Caki2 (cell line): ENCODE measurements around the gene CD300LF. TPM values are rescaled to one million over a fixed set of nuclear protein-coding genes. Genes with fewer than 3 reads are reported as not detected.
A peak's percentile ranks its signal among the peaks of the same experiment; 100 is the strongest.

ENCODE experiments used
- DNase-seq: peaks from one replicate; pipeline ENCODE4 v3.0.0-alpha.2; 2015; ENCODE audit warnings: low read depth
- in situ Hi-C: cut with HindIII; loops from 2 replicates; pipeline ENCODE4 v1.10.0; 2016; ENCODE audit warnings: low sequenced_read_pairs, low pct_unique_long_range_greater_than_20kb, mixed read lengths
- total RNA-seq: library from RNA; depleted of rRNA; stranded (reverse); fragments of >200 nt; shearing (Covaris generic); gene quantifications from 2 replicates; pipeline ENCODE4 v1.2.3, GENCODE V29; 2014; ENCODE audit warnings: low replicate concordance

CD300LF gene
- total RNA-seq, 1 experiment from 2014 or later = not detected

DNA sequence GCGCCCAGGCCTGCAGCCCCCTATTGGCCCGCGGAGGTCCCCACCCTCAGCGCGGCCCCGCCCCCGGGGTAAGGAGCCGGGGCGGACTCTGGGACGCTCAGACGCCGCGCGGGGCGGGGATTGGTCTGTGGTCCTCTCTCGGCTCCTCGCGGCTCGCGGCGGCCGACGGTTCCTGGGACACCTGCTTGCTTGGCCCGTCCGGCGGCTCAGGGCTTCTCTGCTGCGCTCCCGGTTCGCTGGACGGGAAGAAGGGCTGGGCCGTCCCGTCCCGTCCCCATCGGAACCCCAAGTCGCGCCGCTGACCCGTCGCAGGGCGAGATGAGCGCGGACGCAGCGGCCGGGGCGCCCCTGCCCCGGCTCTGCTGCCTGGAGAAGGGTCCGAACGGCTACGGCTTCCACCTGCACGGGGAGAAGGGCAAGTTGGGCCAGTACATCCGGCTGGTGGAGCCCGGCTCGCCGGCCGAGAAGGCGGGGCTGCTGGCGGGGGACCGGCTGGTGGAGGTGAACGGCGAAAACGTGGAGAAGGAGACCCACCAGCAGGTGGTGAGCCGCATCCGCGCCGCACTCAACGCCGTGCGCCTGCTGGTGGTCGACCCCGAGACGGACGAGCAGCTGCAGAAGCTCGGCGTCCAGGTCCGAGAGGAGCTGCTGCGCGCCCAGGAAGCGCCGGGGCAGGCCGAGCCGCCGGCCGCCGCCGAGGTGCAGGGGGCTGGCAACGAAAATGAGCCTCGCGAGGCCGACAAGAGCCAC is 36.0 kb upstream of the CD300LF start, which contains the start of gene NHERF1:
Gene NHERF1 (plus strand): TSS at position 100 of the 750 bp plus-strand sequence. CDS start 219 bp downstream, at position 319.
- DNase-seq = no peak
- in situ Hi-C loops = no loop called here

DNA sequence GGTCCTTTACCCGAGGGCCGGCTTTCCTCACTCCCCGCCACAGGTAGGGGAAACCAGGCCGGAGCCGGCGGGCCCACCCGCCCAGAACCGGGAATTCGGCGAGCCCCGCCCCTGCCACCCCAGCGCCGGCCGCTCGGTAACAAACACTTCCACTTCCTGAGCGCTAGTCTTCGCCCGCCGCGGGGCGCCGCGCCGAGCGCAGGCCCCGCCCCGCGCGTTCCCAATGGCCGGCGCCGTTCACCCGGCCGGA is 35.5 kb upstream of the CD300LF start:
- in situ Hi-C loops = no loop called here
- DNase-seq = peak; percentile 92

DNA sequence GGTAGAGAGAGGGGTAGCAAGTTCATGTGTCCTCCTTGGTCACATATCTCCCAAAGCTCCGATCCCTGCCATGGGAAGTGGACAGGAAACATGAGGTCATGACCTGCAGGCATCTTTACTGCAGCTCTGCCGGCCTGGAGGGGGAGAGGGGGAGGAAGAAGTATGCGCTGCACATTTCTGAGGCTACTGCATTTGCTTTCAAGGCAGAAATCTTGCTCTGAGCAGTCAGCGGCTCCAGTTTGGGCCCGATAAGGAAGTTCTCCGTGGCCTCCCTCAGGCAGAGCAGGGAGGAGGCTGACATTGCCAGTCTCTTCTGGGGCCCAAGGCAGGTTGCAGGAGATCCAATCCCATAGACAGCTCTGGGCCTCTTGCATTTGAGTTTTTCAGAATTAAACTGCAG is 34.2 kb upstream of the CD300LF start:
- DNase-seq = no peak
- in situ Hi-C loops = no loop called here

DNA sequence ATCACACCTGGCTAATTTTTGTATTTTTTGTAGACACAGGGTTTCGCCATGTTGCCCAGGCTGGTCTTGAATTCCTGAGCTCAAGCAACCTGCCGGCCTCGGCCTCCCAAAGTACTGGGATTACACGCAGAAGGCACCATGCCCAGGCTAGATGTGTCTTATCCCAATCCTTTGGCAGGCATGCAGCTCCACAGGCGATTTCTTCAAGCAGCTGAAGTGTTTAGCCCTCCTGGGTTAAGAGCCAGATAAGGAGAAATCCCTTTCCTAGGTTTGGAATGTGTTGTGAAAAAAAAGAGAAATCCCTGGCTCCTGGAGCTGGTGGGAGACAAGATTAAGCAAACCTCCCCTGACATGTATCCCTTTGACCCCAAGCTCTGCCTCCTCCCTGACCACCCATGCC is 33.7 kb upstream of the CD300LF start:
- no peak for DNase-seq
- in situ Hi-C loops = no loop called here

DNA sequence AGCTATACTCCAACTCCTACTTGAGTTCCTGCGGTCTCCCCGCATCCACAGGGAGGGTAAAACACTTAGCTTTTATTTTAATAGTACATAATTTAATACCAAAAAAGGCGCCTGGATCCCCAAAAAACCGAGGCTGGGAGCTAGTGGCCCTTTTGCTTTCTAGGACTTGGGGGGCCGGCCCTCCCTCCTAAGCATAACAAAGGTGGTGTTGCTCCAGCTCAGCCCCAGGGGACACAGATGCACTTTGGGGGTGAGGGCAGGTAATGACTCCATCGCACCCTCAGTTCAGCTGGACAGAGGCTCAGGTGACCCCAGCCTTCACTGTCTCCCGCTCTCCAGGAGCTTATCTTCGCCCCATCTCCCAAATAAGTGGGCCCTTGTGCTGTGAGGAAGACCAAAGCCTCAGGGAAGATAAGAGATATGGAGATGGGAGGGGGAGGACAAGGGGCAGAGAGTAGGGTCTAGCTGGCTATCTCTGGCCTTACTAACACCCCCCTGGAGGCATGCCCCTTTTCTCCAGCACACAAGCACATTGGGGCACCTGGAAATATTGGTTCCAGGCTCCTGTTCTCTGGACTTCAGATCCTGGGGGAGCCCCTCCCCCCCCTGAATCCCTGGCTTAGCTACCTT is 32.9 kb upstream of the CD300LF start:
- no peak for DNase-seq
- in situ Hi-C loops = no loop called here

DNA sequence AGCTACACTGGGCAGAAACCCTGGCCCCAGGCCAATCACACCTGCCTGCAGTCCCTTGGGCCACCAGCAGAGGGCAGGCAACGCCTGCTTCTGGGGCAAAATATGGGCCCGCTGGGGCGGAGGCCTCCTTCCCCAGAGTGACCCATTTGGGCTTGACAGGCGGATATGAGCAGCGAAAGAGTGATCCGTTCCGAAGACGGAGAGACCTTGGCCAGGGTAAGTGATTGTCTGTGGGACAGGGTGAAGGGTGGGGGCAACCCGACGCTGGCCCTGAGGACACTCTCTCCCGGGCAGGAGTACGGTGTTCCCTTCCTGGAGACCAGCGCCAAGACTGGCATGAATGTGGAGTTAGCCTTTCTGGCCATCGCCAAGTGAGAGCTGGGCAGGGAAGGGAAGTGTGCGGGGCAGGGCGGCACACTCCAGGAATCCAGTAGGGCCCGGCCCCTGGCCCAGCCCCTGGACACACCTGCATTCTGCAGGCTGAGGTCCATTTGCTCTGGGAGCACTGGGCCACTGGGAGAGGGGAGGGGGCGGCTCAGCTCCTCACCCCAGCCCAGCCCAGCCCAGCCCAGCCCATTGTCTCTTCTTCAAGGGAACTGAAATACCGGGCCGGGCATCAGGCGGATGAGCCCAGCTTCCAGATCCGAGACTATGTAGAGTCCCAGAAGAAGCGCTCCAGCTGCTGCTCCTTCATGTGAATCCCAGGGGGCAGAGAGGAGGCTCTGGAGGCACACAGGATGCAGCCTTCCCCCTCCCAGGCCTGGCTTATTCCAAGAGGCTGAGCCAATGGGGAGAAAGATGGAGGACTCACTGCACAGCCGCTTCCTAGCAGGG is 32.2 kb upstream of the CD300LF start:
- in situ Hi-C loops = no loop called here
- DNase-seq = peak; percentile 63

DNA sequence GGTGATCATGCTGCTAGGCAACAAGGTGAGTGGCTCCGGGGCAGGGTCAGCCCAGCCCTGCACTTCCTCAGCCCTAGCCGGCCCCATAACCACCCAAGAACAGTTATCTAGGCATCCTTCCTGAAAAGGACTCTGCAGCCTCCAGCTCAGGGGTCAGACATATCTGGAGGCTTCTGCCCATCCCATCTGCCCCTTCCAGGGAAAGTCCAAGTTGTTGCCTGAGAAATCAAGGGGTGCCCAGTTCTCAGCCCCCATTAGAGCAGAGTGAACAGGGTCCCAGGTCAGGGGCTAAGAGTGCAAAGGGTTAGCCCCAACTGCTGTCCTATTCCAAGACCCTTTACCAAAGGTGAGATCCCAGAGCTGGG is 31.6 kb upstream of the CD300LF start:
- DNase-seq = no peak
- in situ Hi-C loops = no loop called here

DNA sequence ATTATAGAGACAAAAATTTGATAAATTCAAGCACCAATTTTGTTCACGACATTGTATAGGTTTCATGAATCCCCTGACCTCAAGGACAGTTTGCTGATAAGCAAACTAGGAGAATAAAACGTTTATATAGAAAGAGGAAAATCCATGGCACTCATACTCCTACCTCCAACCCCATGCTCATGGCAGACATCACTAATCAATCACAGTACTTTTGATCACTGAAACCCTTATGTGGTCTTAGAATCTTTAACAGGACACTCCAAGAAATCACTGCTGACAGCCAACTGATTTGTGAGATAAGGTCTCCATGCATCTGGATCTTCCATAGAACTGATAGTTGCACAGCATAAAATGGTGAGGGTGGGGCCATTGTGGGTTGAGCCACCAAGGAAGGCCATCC is 31.0 kb upstream of the CD300LF start:
- no peak for DNase-seq
- in situ Hi-C loops = no loop called here

DNA sequence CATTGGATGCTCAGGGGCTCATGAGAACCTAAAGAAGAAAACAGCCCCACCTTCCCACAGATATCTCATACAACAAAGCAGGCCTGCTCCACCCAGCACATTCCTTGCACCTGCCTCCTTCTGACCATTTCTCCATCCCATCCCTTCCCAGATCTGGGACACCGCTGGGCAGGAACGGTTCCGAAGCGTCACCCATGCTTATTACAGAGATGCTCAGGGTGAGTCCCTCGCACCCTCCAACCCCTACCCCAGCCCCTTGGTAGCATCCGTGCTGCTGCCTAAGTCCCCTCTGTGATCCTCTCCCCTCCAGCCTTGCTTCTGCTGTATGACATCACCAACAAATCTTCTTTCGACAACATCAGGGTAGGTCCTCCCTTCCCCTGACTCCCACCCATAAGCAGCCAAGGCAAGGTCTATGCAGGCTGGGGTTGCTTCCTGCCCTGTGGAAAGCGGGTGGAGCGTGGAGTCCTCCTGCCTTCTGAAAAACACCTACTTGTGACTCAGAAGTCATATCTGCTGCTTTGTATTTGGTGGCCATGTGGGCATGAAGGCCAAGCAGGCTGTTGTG is 30.3 kb upstream of the CD300LF start:
- no peak for DNase-seq
- in situ Hi-C loops = no loop called here

DNA sequence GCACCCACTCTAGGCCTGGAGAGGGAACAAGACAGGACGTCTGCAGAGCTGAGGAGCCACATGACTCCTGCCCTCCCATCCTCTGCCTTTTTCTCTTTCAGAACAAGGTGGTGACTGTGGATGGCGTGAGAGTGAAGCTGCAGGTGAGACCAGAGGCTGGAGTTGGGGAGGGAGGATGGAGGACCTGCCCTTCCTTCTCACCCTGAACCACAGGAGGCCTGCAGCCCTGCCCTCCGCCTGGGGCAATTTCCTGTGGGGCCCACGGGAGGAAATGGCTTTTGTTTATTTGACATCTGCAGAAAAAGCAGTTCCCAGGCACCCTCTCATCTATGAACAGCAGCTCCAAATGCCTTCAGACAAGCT is 29.4 kb upstream of the CD300LF start:
- in situ Hi-C loops = no loop called here
- no peak for DNase-seq

DNA sequence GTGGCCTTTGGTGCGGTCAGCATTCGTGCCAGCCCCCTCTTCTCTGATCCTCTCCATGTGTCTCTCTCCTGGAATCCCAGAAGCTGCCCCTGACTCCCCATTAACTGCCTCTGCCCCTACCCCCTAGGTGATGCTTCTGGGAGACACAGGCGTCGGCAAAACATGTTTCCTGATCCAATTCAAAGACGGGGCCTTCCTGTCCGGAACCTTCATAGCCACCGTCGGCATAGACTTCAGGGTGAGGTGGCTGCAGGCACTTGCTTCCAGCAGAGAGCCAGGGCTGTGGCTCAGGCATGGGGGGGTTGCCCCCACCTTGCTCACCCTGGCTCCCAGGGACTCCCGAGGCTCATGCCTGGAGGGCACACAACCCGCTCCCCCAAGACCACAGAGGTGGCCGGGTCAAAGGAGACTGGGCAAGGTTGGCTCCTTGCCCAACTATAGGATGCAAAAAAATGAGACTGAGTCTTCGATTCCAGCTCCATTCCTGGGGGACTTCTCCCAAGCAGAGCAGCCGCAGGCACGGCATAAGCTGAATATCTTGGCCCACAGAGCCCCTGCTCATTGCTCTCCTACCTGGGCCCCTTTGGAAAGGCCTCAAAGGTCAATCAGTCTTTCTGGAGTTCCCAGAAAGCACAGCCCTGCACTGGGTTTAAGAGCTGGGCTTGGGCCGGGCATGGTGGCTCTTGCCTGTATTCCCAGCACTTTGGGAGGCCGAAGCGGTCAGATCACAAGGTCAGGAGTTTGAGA is 28.1 kb upstream of the CD300LF start:
- no peak for DNase-seq
- in situ Hi-C loops = no loop called here

DNA sequence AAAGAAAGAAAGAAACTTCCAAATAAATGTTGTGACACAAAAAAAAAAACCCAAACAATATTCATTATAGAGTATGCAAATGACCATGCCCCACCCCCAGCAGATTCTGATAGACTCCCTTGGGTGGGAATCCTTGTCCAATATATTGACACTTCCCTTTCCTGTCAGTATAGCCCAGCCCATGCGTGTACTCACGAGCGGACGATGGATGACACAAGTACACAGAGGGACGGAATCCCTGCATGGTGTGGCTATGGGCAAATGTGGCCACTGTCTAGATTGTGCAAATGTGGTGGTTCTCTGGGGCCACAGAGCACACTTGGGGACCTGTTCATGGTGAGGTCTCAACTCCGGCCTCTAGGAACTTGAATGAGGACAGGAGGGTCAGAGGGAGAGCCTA is 27.4 kb upstream of the CD300LF start:
- in situ Hi-C loops = no loop called here
- DNase-seq = no peak

DNA sequence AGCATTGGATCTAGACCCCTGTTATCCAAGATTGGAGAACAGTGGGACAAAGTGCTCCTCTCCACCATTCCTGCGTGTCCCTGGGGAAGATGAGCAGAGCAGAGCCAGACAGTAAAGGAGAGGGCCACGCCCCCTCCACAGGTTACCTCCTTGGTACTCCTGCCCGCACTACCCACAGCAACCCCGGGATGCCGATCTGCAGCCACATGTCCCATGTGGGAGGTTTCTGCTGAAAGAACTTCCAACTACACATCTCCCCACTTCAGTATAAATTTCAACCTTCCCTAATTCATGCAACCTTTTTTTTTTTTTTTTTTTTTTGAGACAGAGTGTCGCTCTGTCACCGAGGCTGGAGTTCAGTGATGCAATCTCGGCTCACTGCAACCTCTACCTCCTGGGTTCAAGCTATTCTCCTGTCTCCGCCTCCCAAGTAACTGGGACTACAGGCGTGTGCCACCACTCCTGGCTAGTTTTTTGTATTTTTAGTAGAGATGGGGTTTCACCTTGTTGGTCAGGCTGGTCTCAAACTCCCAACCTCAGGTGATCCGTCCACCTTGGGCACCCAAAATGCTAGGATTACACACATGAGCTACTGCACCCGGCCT is 26.6 kb upstream of the CD300LF start:
- no peak for DNase-seq
- in situ Hi-C loops = no loop called here

DNA sequence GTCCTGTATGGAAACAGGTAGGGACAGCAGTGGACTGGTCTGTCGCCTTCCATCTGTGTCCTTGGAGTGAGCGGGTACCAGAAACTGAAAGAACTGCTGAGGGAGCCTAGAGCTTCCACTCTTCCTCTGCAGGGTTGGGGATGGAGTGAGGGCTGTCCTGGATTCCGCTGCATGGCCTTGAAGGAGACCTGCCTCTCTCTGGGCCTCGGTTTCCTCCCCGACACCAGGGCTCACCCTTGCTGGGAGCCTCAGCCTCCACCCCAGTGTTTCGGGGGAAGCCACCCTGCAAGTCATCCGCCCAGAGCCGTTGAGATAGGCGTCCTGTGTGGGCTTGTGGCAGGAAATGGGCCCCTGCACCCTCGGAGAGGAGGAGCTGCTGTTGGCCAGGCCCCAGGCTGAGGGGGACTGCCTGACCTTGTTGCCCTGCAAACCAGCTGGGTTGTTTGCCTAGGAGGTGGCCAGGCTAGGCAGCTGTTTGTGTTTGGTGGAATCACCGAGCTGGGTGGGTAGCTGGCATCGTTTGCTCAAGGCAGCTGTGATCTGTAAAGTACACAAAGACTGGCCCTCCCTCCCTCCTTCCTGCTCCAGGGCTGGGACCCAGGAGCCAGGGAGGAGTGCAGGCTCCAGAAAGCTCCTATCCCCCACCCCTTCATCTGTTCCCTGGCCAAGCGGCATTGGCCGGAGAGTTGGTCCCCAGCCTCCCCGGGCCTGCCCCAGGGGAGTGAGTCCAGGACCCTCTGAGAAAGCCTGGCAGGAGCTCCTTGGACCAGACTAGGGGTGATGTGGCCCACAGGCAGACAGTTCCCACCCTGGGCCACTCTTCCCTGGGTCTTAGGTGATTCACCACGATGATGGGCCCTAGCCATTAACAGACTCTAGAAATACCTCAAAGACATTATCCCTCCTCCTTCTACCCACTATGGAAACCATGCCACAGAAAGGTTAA is 25.6 kb upstream of the CD300LF start:
- no peak for DNase-seq
- in situ Hi-C loops = no loop called here

DNA sequence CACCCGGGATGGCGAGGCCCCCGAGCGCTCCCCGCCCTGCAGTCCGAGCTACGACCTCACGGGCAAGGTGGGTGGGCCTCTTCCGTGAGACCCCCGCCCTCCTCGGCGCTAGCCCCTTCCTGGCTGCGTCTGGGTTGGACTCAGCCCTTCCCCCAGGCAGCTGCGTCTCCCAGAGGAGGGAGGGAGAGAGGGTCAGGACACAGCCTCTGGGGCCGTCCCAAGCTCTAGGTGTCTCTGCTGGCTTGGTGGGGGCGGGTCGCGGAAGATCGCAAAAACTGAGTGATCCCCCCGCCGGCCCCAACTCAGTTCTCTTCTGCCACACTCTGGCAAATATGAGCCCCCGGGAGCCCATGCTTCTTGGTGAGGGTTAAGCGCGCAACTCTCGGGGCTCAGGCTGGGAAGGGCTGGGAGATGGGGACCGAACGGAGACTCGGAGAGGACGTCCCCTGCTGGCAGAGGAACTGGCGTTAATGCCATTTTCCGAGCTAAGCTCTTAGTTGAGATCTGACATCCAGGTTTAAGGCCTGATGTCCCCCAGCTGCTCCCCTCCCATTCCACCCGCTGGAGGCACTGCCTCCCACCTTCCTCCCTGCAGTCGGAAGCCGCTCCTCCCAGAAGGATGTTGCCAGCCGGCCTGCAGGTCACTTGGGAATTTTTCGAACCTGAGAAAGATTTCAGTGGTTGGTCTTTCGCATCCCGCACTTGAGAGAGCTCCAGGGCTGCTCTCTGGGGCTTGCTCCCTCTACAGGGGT is 24.8 kb upstream of the CD300LF start:
- DNase-seq = no peak

DNA sequence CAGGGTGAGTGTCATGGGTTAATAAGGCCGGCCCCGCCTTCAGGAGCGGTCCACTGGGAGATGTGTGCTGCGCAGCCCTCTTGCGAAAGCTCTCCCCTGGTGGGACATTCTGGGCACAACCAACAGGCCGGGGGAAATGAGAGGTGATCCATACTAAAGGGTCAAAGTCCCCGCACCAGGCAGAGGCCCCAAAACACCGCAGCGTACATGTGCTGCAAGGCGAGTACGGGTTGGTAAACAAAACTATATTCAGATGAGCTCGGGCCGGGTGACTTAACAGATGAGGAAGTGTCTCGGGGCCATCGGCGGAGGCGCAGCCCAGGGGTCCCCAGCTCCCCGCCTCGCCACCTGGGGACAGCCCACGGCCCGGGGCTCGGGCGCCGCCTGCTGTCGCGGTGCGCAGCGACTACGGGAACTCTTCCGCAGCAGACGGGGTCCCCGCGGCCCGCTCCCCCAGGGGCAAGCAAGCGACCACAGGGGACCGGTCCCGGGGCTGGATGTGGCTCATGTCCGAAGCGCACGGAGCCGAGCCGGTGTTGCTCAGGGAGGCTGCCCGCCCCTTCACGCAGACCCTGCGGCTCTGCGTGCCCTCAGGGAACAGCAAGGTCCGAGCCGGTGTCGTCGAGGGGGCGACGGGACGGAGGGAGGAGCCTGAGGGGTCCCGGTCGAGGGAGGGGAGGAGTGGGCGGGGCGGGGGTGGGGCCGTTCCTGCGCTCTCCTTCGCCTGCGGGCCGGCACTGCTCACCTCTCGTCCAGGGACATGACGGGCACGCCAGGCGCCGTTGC is 24.0 kb upstream of the CD300LF start, which contains the start of gene RAB37:
Gene RAB37 (plus strand): TSS at position 744 of the 786 bp plus-strand sequence. CDS start 17 bp downstream, at position 761.
- no peak for DNase-seq
- in situ Hi-C loops = no loop called here

More for the DNA sequence above, 24.8 kb upstream of the CD300LF start:
- in situ Hi-C loops = no loop called here
